IMR-90 (cell line): ENCODE measurements around the gene SLC46A2. TPM values are rescaled to one million over a fixed set of nuclear protein-coding genes. Genes with fewer than 3 reads are reported as not detected.

ENCODE experiments used
- ATAC-seq: fragments of 200-7000 bp; cut with Tn5 transposase; 2 replicates; pipeline ENCODE4 v1.9.1; 2020; ENCODE audit warnings: low read depth, mild to moderate bottlenecking, moderate library complexity
- BruUV-seq: library from RNA; stranded (reverse); fragments of 400-500 nt; replicated peaks from 2 replicates; lab custom pipeline; 2021; lab: Mats Ljungman, UMichigan
- CTCF ChIA-PET: fragments of 300-600 bp; formaldehyde crosslinking; extraction: SDS; loops from one replicate; lab custom pipeline; 2021; ENCODE audit warnings: antibody characterized with exemption; lab: Yijun Ruan, JAX
- POLR2A ChIA-PET: fragments of 300-600 bp; sonication (Branson Sonifier 250); formaldehyde crosslinking; loops from one replicate; lab custom pipeline; 2022; ENCODE audit warnings: antibody characterized with exemption; ENCODE audit not compliant: unreplicated experiment; lab: Charles Lee
- DNase-seq: peaks from one replicate; pipeline ENCODE4 v3.0.0; 2013
- H2AFZ ChIP-seq: replicated peaks from 2 replicates; pipeline ENCODE3; 2013; ENCODE audit warnings: low read length, mild to moderate bottlenecking; ENCODE audit not compliant: poor library complexity
- H2AK5ac ChIP-seq: 2 replicates; pipeline ENCODE4 v1.6.1; 2013; ENCODE audit warnings: low read depth, low read length, inconsistent platforms
- H2AK9ac ChIP-seq: replicated peaks from 2 replicates; pipeline ENCODE3; 2013; ENCODE audit warnings: mild to moderate bottlenecking, low read depth, low read length, moderate library complexity; ENCODE audit not compliant: poor library complexity
- H2BK120ac ChIP-seq: 2 replicates; pipeline ENCODE4 v1.6.1; 2013; ENCODE audit warnings: low read depth, low read length, inconsistent platforms
- H2BK15ac ChIP-seq: 3 replicates; pipeline ENCODE4 v1.6.1; 2013; ENCODE audit warnings: low read depth, low read length, inconsistent platforms
- H2BK20ac ChIP-seq: 2 replicates; pipeline ENCODE4 v1.6.1; 2013; ENCODE audit warnings: low read depth, mild to moderate bottlenecking, inconsistent platforms, low read length, moderate library complexity
- H2BK5ac ChIP-seq: 2 replicates; pipeline ENCODE4 v1.6.1; 2013; ENCODE audit warnings: mild to moderate bottlenecking, low read depth, low read length, inconsistent platforms; ENCODE audit not compliant: poor library complexity, severe bottlenecking
- H3K14ac ChIP-seq: replicated peaks from 2 replicates; pipeline ENCODE4 v1.6.1; 2013; ENCODE audit warnings: low read depth, low read length, inconsistent platforms
- H3K18ac ChIP-seq: 2 replicates; pipeline ENCODE4 v1.6.1; 2013; ENCODE audit warnings: low read depth, low read length, control low read depth
- H3K23ac ChIP-seq: 2 replicates; pipeline ENCODE4 v1.6.1; 2013; ENCODE audit warnings: low read depth, low read length, inconsistent platforms
- H3K27ac ChIP-seq: 2 replicates; pipeline ENCODE4 v1.5.1; 2013; ENCODE audit warnings: mild to moderate bottlenecking, control low read depth, low read length; ENCODE audit not compliant: insufficient read depth
- H3K27me3 ChIP-seq: 2 replicates; pipeline ENCODE4 v1.6.1; 2013; ENCODE audit warnings: low read length; ENCODE audit not compliant: control insufficient read depth, insufficient read depth
- H3K36me3 ChIP-seq: 2 replicates; pipeline ENCODE4 v1.6.1; 2013; ENCODE audit warnings: low read length, mixed read lengths; ENCODE audit not compliant: control insufficient read depth, insufficient read depth
- H3K4ac ChIP-seq: 2 replicates; pipeline ENCODE4 v1.6.1; 2013; ENCODE audit warnings: low read depth, low read length, inconsistent platforms
- H3K4me1 ChIP-seq: 2 replicates; pipeline ENCODE4 v1.6.1; 2013; ENCODE audit warnings: low read length, mixed read lengths; ENCODE audit not compliant: control insufficient read depth, insufficient read depth
- H3K4me2 ChIP-seq: 2 replicates; pipeline ENCODE4 v1.6.1; 2013; ENCODE audit warnings: low read depth, mild to moderate bottlenecking, control low read depth, low read length, moderate library complexity
- H3K4me3 ChIP-seq: 2 replicates; pipeline ENCODE4 v1.5.1; 2013; ENCODE audit warnings: low read depth, mild to moderate bottlenecking, control low read depth, low read length, moderate library complexity; ENCODE audit not compliant: insufficient read depth
- H3K56ac ChIP-seq: 2 replicates; pipeline ENCODE4 v1.6.1; 2013; ENCODE audit warnings: low read length, inconsistent platforms; ENCODE audit not compliant: insufficient read depth; ENCODE audit errors: extremely low read depth
- H3K79me1 ChIP-seq, 2 experiments: 2 replicates each; pipeline ENCODE4 v1.6.1; 2013; ENCODE audit warnings: low read length in 2 of 2, inconsistent platforms in 1 of 2, low read depth in 1 of 2
- H3K9ac ChIP-seq: 2 replicates; pipeline ENCODE4 v1.6.1; 2013; ENCODE audit warnings: low read depth, low read length, control low read depth
- H3K9me1 ChIP-seq: 2 replicates; pipeline ENCODE4 v1.6.1; 2013; ENCODE audit warnings: low read length, inconsistent platforms; ENCODE audit not compliant: insufficient read depth
- H3K9me3 ChIP-seq: 2 replicates; pipeline ENCODE4 v1.6.1; 2013; ENCODE audit warnings: low read length; ENCODE audit not compliant: control insufficient read depth, insufficient read depth
- H4K20me1 ChIP-seq: 2 replicates; pipeline ENCODE4 v1.6.1; 2013; ENCODE audit warnings: low read length, inconsistent platforms; ENCODE audit not compliant: insufficient read depth
- H4K5ac ChIP-seq: 2 replicates; pipeline ENCODE4 v1.6.1; 2013; ENCODE audit warnings: mild to moderate bottlenecking, low read depth, low read length, control low read depth
- H4K8ac ChIP-seq, 2 experiments: 2 replicates each; pipeline ENCODE4 v1.6.1; 2013; ENCODE audit warnings: low read depth in 2 of 2, low read length in 2 of 2, control low read depth in 1 of 2, inconsistent platforms in 1 of 2
- H4K91ac ChIP-seq: 2 replicates; pipeline ENCODE4 v1.6.1; 2013; ENCODE audit warnings: low read depth, low read length, inconsistent platforms; ENCODE audit not compliant: insufficient read depth
- BHLHE40 ChIP-seq: fragments of 150-350 bp; IDR thresholded peaks from 2 replicates; pipeline ENCODE4 v1.6.1; 2016; ENCODE audit warnings: mild to moderate bottlenecking, low read depth, low read length
- CEBPB ChIP-seq: IDR thresholded peaks from 2 replicates; pipeline ENCODE4 v1.6.1; 2012; ENCODE audit warnings: low read depth, low read length, improper control_type of control experiment
- CHD1 ChIP-seq: IDR thresholded peaks from 2 replicates; pipeline ENCODE4 v1.6.1; 2012; ENCODE audit warnings: low read depth, low read length, improper control_type of control experiment
- FOS ChIP-seq: fragments of 150-350 bp; IDR thresholded peaks from 2 replicates; pipeline ENCODE4 v1.6.1; 2016; ENCODE audit warnings: low read depth, low read length
- MAFK ChIP-seq: IDR thresholded peaks from 2 replicates; pipeline ENCODE4 v1.6.1; 2012; ENCODE audit warnings: low read depth, low read length, improper control_type of control experiment
- MAZ ChIP-seq: IDR thresholded peaks from 2 replicates; pipeline ENCODE4 v1.6.1; 2012; ENCODE audit warnings: low read depth, mild to moderate bottlenecking, low read length, improper control_type of control experiment, moderate library complexity, borderline replicate concordance
- MXI1 ChIP-seq: IDR thresholded peaks from 2 replicates; pipeline ENCODE4 v1.6.1; 2012; ENCODE audit warnings: low read depth, mild to moderate bottlenecking, low read length, moderate library complexity, borderline replicate concordance
- NFE2L2 ChIP-seq: fragments of 150-350 bp; IDR thresholded peaks from 2 replicates; pipeline ENCODE4 v1.6.1; 2016; ENCODE audit warnings: low read depth, mild to moderate bottlenecking, low read length
- POLR2A ChIP-seq: IDR thresholded peaks from 2 replicates; pipeline ENCODE4 v1.6.1; 2012; ENCODE audit warnings: mild to moderate bottlenecking, low read depth, low read length
- RAD21 ChIP-seq: IDR thresholded peaks from 2 replicates; pipeline ENCODE4 v1.6.1; 2012; ENCODE audit warnings: low read length, improper control_type of control experiment
- RCOR1 ChIP-seq: IDR thresholded peaks from 2 replicates; pipeline ENCODE4 v1.6.1; 2012; ENCODE audit warnings: mild to moderate bottlenecking, low read length, improper control_type of control experiment; ENCODE audit not compliant: insufficient replicate concordance
- RFX5 ChIP-seq: IDR thresholded peaks from 2 replicates; pipeline ENCODE4 v1.8.0; 2012; ENCODE audit warnings: low read depth, mild to moderate bottlenecking, low read length, moderate library complexity
- SMC3 ChIP-seq: fragments of 150-350 bp; IDR thresholded peaks from 2 replicates; pipeline ENCODE4 v1.6.1; 2016; ENCODE audit warnings: low read depth, mild to moderate bottlenecking, antibody characterized with exemption, low read length, moderate library complexity
- WGBS, 2 experiments: methylation state at CpG; one replicate each; pipeline versions ENCODE4 v1.1.5 to v1.1.7; 2013; ENCODE audit warnings: missing lambda C conversion rate in 2 of 2; ENCODE audit not compliant: insufficient read length in 1 of 2; ENCODE audit errors: extremely low coverage in 2 of 2; 5-methylcytosine and 5-hydroxymethylcytosine counted together
- dilution Hi-C: fragments of 300-500 bp; cut with HindIII; formaldehyde crosslinking; loops from one replicate; pipeline ENCODE4 v1.14.3; 2018; ENCODE audit warnings: low sequenced_read_pairs; ENCODE audit not compliant: unreplicated experiment
- in situ Hi-C: fragments of 300-500 bp; cut with MboI; formaldehyde crosslinking; loops from 3 replicates; pipeline ENCODE4 v1.14.3; 2019; ENCODE audit warnings: low sequenced_read_pairs, inconsistent platforms, mixed read lengths
- intact Hi-C: fragments of 100-400 bp; cut with micrococcal nuclease; formaldehyde crosslinking; loops from 2 replicates; pipeline ENCODE4 v1.10.0; 2022
- polyA plus RNA-seq, 3 experiments: library from polyadenylated mRNA; depleted of rRNA; stranded (reverse); fragments of >200 nt; gene quantifications; 2 replicates each; pipeline ENCODE4 v1.2.3, GENCODE V29; 2012; ENCODE audit warnings: low replicate concordance in 1 of 3
- total RNA-seq: library from RNA; depleted of rRNA; stranded (reverse); fragments of >200 nt; gene quantifications from 2 replicates; pipeline ENCODE4 v1.2.3, GENCODE V29; 2012
- TF ChIP-seq, protein P1 (sequence below): conservative IDR thresholded peaks from 2 replicates; pipeline ENCODE4 v1.5.1; 2012; ENCODE audit warnings: mild to moderate bottlenecking, low read depth, low read length, improper control_type of control experiment
- TF ChIP-seq, protein P2 (sequence below): fragments of 150-350 bp; IDR thresholded peaks from 2 replicates; pipeline ENCODE4 v1.6.1; 2016; ENCODE audit warnings: low read depth, mild to moderate bottlenecking, low read length, moderate library complexity, borderline replicate concordance
- TF ChIP-seq, protein P3 (sequence below): fragments of 150-350 bp; IDR thresholded peaks from 2 replicates; pipeline ENCODE4 v1.6.1; 2017; ENCODE audit warnings: mild to moderate bottlenecking, antibody characterized with exemption, low read length, low read depth

Gene SLC46A2
- total and polyA plus RNA-seq, 2 of the 4 experiments (the other 2 are of a cell fraction): not detected

DNA sequence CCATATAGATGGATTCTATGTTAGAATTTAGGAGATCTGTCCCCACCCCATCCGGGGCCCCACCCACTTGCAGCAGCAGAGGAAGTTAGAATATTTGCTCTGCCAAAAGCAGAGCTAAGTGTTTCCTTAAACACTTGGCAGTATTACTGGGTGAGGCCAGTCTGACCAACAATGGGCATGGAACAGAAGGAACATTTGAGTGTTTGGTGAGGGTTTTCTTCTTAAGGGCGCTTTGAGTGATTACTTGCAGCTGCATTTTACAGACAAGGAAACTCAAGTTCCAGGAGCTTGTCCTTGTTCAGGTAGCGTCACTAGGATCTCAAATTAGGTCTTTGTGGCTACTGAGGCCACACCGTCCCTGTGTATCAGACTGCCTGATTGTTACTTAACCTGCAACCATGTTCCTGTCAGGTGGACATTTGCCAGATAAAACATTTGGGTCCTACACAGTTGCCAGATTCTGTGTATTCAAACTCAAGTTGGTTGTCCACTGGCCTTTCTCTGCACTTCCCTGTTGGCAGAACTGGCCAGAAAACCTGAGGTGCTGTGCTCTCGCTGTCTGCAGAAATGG is 59.3 kb downstream of the SLC46A2 start:
- Histone ChIP-seq H3K56ac (no peak overlapping the region), H3K36me3 (peaks cover 7% of the 10 kb centered on the region), H3K79me1 (no peaks in the 10 kb centered on the region; a peak in 1 of 4 replicates), H3K9me1 (0 out of 2 replicates have a peak, but pooled peaks cover 3% of the 10 kb centered on the region), H2AK9ac (no peak overlapping the region), H3K14ac (no peak overlapping the region), H2BK20ac (no peak overlapping the region), H4K91ac (no peak overlapping the region), H3K4me3 (no peak overlapping the region), H3K27me3 (no peaks in the 10 kb centered on the region), H3K4me1 (no peaks in the 10 kb centered on the region), H2BK5ac (no peak overlapping the region), H3K18ac (no peak overlapping the region), H3K27ac (no peak overlapping the region), H3K9me3 (no peaks in the 10 kb centered on the region), H2AK5ac (no peak overlapping the region), H2BK120ac (no peak overlapping the region), H4K5ac (no peak overlapping the region), H3K23ac (no peak overlapping the region), H4K8ac (no peak overlapping the region), H2AFZ (no peak overlapping the region), H3K4ac (no peak overlapping the region), H4K20me1 (no peaks in the 10 kb centered on the region), H3K4me2 (no peak overlapping the region), H3K9ac (no peak overlapping the region), H2BK15ac (no peak overlapping the region)
- no TSS peak for BruUV-seq
- CTCF ChIA-PET: interaction anchor here (0.5 to 1.0 kb wide), 2 partner anchors 12 to 525 kb away, joined by 3 read pairs; no protein-coding TSS in a partner anchor
- in situ Hi-C loops (no loop called here), intact Hi-C loops (no loop called here), dilution Hi-C loops (no loop called here)
- POLR2A ChIA-PET: no interaction called here
- TF ChIP-seq BHLHE40 (no peak), MAZ (no peak), SMC3 (no peak), MAFK (no peak), POLR2A (no peak), RAD21 (no peak), CEBPB (no peak), FOS (no peak), RCOR1 (no peak), NFE2L2 (no peak), RFX5 (no peak), CHD1 (no peak), MXI1 (no peak)
- TF ChIP-seq, protein P1, sequence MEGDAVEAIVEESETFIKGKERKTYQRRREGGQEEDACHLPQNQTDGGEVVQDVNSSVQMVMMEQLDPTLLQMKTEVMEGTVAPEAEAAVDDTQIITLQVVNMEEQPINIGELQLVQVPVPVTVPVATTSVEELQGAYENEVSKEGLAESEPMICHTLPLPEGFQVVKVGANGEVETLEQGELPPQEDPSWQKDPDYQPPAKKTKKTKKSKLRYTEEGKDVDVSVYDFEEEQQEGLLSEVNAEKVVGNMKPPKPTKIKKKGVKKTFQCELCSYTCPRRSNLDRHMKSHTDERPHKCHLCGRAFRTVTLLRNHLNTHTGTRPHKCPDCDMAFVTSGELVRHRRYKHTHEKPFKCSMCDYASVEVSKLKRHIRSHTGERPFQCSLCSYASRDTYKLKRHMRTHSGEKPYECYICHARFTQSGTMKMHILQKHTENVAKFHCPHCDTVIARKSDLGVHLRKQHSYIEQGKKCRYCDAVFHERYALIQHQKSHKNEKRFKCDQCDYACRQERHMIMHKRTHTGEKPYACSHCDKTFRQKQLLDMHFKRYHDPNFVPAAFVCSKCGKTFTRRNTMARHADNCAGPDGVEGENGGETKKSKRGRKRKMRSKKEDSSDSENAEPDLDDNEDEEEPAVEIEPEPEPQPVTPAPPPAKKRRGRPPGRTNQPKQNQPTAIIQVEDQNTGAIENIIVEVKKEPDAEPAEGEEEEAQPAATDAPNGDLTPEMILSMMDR: no peak
- TF ChIP-seq, protein P2, sequence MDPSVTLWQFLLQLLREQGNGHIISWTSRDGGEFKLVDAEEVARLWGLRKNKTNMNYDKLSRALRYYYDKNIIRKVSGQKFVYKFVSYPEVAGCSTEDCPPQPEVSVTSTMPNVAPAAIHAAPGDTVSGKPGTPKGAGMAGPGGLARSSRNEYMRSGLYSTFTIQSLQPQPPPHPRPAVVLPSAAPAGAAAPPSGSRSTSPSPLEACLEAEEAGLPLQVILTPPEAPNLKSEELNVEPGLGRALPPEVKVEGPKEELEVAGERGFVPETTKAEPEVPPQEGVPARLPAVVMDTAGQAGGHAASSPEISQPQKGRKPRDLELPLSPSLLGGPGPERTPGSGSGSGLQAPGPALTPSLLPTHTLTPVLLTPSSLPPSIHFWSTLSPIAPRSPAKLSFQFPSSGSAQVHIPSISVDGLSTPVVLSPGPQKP: no peak
- TF ChIP-seq, protein P3, sequence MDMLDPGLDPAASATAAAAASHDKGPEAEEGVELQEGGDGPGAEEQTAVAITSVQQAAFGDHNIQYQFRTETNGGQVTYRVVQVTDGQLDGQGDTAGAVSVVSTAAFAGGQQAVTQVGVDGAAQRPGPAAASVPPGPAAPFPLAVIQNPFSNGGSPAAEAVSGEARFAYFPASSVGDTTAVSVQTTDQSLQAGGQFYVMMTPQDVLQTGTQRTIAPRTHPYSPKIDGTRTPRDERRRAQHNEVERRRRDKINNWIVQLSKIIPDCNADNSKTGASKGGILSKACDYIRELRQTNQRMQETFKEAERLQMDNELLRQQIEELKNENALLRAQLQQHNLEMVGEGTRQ: no peak
- ATAC-seq (no peak), DNase-seq (no peak)
- 83% methylated on average over 2 of the region's 5 CpGs; no CpG with 5 or more reads in 1 of the 2 experiments for WGBS, 2 experiments
